ENCODE measurements around the gene DEFB127. TPM values are rescaled to one million over a fixed set of nuclear protein-coding genes. Genes with fewer than 3 reads are reported as not detected.
"Not testable (repeated sequence)": the region's sequence is repeated elsewhere in the genome, so short reads cannot be mapped to it uniquely, and the experiment has no call there.

DEFB127 gene
- not detected for total RNA-seq
- long read RNA-seq, result 0 reads

GRCh38 chr20:157154-157553, at the start of gene DEFB127:
DEFB127 (plus strand) TSS chr20:157454; CDS start chr20:157545, 91 bp downstream.
- Histone ChIP-seq H3K27me3 (peaks cover 18% of the 10 kb centered on the region), H3K9me3 (no peaks in the 10 kb centered on the region), H3K27ac (no peak within 1 kb of the TSS), H3K4me3 (no peak within 1 kb of the TSS), H3K36me3 (no peaks in the 10 kb centered on the region), H3K4me1 (no peaks in the 10 kb centered on the region)
- ATAC-seq (no peak), DNase-seq (no peak)
- intact Hi-C loops (cut with DNase I), result no loop called here
- TF ChIP-seq CTCF (IDR thresholded peaks at IDR 0.05), result no peak

- intact Hi-C loops (cut with DNase I), result no loop called here
- no peak for ATAC-seq
- H3K9me3 ChIP-seq, result no peaks in the 10 kb centered on the region
- TF ChIP-seq CTCF (IDR thresholded peaks at IDR 0.05), result no peak
- H3K27ac ChIP-seq, result no peak overlapping the region
- no peak for DNase-seq
- H3K4me1 ChIP-seq, result no peaks in the 10 kb centered on the region
- H3K36me3 ChIP-seq, result no peaks in the 10 kb centered on the region
- H3K4me3 ChIP-seq, result no peak overlapping the region
- peaks cover 7% of the 10 kb centered on the region for H3K27me3 ChIP-seq
Measured at GRCh38 chr20:112396-112795, 44.9 kb upstream of the DEFB127 start.

- ATAC-seq, result no peak
- TF ChIP-seq CTCF (IDR thresholded peaks at IDR 0.05), result no peak
- intact Hi-C loops (cut with DNase I), result no loop called here
- DNase-seq, result no peak
- Histone ChIP-seq H3K27ac (no peak overlapping the region), H3K4me3 (no peak overlapping the region), H3K4me1 (no peaks in the 10 kb centered on the region), H3K36me3 (no peaks in the 10 kb centered on the region), H3K27me3 (peaks cover 11% of the 10 kb centered on the region), H3K9me3 (no peaks in the 10 kb centered on the region)
Measured at GRCh38 chr20:117518-117917, 39.7 kb upstream of the DEFB127 start.

GRCh38 chr20:129786-130323, 27.4 kb upstream of the DEFB127 start:
- H3K27ac ChIP-seq; H3K4me1 ChIP-seq; H3K27me3 ChIP-seq; H3K4me3 ChIP-seq; intact Hi-C loops (cut with DNase I); DNase-seq; H3K9me3 ChIP-seq; ATAC-seq; H3K36me3 ChIP-seq: not testable (repeated sequence)

GRCh38 chr20:137668-138490, 19.4 kb upstream of the DEFB127 start:
- no peaks in the 10 kb centered on the region for H3K4me1 ChIP-seq
- peak; percentile 20 for TF ChIP-seq CTCF (IDR thresholded peaks at IDR 0.05)
- peaks cover 16% of the 10 kb centered on the region for H3K27me3 ChIP-seq
- H3K27ac ChIP-seq, result no peak overlapping the region
- no peak for DNase-seq
- no peaks in the 10 kb centered on the region for H3K9me3 ChIP-seq
- peak; percentile 82 for ATAC-seq
- no peak overlapping the region for H3K4me3 ChIP-seq
- intact Hi-C loops (cut with DNase I), result no loop called here
- H3K36me3 ChIP-seq, result no peaks in the 10 kb centered on the region

GRCh38 chr20:142290-142689, 15.0 kb upstream of the DEFB127 start, which contains the start of gene DEFB126:
DEFB126 (plus strand) TSS chr20:142590; CDS start chr20:142629, 39 bp downstream.
- Histone ChIP-seq H3K4me1 (no peaks in the 10 kb centered on the region), H3K27me3 (peaks cover 31% of the 10 kb centered on the region), H3K27ac (no peak within 1 kb of the TSS), H3K4me3 (no peak within 1 kb of the TSS), H3K36me3 (no peaks in the 10 kb centered on the region), H3K9me3 (no peaks in the 10 kb centered on the region)
- intact Hi-C loops (cut with DNase I), result no loop called here
- TF ChIP-seq CTCF (IDR thresholded peaks at IDR 0.05), result no peak
- no peak for DNase-seq
- no peak for ATAC-seq
